NCI-H2029 (cell line): ENCODE data around the gene MYRIP.
"Not testable (repeated sequence)": the region's sequence is repeated elsewhere in the genome, so short reads cannot be mapped to it uniquely, and the experiment has no call there.

Experiments used
- DNase-seq: peaks from one replicate; lab custom pipeline; 2025; lab: John Stamatoyannopoulos, UW

Gene MYRIP

GRCh38 chr3:40237889-40238571 is 428.6 kb downstream of the MYRIP start:
- DNase-seq: no peak

DNA sequence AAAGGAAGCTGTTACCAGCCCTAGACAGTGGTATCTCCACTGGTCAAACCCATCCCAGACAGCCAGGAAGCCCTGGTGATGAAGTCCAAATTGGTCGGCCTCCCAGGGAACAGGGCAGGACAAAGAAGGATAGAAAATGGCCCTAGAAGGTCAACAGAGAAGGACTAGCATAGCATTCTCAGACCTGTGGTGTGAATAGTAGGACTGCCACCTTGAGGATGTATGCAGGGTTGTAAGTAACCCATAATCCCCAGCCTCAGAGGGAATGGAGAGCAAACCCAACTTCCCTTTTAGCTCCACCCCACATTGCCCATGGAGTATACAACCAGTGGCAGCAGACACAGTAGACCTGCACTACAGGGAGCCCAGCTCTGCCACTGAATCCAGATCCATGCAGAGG is 431.5 kb downstream of the MYRIP start:
- DNase-seq: no peak

DNA sequence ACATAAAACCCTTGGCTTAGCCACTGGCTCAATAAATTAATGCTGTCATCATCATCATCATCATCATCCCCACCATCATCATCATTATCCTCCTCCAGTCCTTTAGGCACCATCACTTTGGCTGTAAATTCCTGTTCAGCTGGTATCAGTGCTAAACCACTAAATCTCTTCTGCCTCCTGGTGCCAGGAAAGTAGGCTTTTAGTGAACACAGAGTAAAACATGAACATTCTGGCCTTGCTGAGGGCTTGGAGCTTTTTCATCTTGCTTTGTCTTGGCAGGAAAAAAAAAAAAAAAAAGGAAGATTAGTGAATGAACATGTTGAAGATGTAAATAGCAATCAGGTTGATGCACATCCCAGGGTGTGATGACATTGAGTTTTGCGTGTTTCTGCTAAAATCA is 432.8 kb downstream of the MYRIP start:
- DNase-seq: no peak

DNA sequence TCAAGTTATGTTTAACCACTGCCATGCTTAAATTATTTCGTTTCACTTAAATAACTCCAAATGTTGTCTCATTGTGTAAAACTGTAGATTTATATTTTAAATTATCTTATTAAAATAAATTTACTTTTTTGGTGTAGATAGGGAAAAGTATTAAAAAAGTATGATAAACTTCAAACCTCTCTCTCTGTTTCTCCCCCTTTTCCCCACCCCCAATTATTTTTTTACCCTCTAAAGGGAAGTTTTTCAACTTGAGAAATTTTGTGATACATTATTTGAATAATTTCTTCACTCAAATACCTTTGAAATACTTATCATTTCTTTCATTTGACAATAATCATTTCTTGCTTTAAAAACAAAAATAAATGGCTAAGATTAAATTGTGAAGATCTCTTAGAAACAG is 433.2 kb downstream of the MYRIP start:
- no peak for DNase-seq

DNA sequence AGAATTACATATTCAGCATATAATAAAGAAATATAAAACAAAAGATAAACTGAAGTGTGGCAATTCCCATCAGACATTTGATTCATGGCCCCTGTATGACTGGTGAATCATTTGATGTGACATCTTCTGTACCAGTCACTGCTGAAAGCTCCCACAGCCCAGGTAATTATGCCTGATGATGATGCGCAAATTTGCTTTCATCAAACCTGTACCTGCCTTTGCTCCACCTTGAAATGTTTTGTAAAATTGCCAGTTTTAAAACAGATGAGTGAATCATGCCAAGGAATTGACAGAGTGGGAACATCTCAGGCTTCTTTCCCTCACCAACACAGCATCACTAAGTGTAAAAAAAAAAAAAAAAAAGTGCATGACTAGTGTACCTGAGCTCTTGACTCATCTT is 433.6 kb downstream of the MYRIP start:
- no peak for DNase-seq

GRCh38 chr3:40247714-40248454 is 438.5 kb downstream of the MYRIP start:
- DNase-seq: no peak

DNA sequence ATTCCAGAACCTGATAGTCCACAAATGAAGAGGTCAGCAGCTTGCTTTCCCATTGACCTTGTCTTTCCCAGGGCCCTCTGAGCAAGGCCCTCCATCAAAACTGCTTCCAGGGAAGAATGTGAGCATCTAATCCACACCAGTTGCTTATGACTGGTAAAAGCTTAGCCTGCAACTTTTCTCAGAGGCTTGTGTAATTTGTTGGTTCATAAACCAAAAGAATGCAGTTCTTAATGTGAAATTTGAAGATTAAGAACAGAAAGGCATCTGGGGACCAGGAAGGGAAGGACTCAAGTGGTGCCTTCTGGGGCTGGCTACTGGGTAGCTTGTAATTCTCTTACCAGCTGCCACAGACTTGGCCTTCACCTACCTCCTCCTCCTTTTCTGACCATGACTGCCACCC is 439.2 kb downstream of the MYRIP start:
- no peak for DNase-seq

DNA sequence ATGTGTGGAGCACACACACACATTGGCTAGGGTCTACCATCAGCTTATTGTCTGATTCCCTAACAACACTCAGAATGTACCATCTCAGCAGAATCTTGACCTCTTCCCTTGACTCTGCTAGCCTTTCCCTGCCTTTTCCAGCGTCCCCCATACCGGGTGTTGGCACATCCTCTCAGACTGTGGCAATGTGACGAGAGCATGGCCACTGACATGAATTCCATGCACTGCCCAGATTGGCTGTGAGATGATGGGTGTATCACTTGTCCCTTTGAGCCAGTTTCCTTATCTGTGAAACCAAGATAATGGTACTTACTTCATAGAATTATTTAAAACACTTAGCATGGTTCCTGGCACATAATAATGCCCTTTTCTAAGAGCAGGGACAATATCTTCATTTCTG is 439.8 kb downstream of the MYRIP start:
- DNase-seq: no peak

- DNase-seq: no peak
These were observed 445.1 kb downstream of the MYRIP start for GRCh38 chr3:40254491-40254890.

DNA sequence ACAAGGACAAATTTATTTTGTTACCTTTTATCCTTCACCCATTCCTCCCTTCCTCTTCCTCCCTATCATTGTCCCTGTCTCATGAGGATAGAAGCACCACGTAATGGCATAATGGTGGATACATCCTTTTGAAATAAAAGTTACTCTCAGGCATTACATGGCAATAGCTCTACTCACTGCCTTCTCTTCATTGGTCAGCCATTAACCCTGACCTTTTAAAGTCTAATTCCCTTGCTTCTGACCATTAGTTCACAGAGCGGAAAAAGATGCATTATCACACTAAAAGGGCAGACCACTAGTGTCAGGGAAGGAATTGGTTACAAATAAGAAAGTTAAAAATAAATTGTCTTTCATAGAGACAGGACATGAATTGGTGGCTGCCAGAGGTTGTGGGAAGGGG is 445.5 kb downstream of the MYRIP start:
- no peak for DNase-seq

DNA sequence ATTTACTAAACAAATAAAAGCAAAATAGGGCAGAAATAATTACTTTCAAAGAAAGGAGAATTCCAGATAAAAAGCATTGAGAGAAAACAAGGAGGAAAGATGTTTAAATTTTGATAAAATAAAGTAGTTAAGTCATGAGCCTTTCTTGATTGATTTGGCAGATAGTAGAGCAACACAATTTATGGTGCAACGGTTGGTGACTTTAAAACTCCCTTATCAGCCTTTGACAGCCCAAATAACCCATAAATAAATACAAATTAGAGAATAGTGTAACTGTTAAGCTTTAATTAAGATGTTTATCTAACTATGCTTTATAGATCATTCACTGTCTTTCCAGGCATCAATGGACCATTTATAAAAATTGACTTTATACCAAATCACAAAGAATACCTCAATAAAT is 446.1 kb downstream of the MYRIP start:
- DNase-seq: no peak

DNA sequence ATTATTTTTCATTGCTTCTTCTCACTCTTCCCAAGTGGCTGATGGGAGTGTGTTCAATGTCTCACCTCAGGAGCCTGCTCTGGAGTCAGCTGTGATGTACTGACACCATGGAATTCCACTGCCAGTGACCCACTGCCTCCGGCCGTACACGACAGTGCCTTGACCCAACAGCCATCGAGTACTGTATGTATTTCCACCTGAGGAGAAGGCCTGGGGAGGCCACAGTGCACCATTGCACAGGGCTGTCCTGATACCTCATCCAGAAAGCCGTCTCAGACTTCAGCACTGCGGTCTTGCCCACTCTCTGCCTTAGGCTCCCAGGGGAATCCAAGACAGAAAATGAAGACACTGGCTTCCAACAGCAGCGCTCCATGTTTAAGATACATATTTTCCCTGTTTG is 448.7 kb downstream of the MYRIP start:
- DNase-seq: no peak

GRCh38 chr3:40258555-40258954 is 449.1 kb downstream of the MYRIP start:
- no peak for DNase-seq

- DNase-seq: no peak
These were observed 452.9 kb downstream of the MYRIP start for GRCh38 chr3:40262331-40262730.

DNA sequence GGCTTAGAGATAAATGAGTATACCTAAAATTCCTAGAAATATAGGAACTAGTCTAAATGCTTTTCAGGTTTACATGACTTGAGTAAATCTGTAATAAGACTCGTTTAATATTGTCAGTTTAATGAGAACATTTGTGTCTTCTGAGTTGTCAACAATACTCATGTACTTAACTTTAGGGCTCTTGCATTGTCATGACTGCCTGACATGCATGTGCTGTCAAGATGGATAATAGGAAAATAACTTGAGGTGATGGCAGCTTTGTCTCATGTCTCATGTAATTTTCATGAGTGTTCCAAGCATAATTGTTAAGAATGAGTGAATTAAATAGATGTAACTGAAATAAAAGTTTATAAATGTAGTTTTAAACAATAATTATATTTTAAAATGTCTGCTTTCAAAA is 455.0 kb downstream of the MYRIP start:
- DNase-seq: no peak

GRCh38 chr3:40265181-40265580 is 455.8 kb downstream of the MYRIP start:
- no peak for DNase-seq

DNA sequence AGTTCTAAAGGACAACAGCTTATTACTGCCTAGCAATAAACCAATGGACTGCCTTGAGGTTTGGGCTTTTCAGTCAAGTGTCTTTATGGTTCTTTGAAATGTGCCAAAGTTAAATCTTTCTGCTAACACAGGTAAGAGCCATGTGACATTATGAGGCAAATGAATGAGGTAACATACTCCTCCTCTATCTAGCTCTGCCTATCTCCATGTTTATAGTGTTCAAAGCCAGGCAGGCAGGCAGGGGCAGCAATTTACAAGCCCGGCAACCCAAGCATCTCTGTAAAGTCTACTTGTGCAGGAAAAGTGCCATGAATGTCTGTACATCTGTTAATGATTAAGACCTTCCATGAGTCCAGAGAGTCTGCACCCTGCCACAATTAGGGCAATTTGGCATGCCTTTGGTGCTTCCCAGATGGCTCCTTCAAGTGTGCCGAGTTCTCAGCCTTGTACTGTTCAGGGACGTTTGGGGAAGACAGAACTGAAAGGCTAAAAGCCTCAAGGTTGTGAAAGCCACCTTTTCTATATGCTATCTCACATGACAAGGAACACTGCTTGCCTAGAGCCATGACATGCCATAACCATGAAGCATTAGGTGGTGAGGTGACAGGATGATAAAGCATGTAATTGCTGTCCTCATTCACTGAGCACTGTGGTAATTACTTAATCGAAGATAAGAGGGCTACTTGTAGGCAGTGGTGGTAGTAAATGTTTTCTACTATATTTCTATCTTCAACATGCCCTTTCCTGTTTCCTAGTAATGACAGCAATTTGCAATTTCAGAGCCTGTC is 458.7 kb downstream of the MYRIP start:
- DNase-seq: no peak

DNA sequence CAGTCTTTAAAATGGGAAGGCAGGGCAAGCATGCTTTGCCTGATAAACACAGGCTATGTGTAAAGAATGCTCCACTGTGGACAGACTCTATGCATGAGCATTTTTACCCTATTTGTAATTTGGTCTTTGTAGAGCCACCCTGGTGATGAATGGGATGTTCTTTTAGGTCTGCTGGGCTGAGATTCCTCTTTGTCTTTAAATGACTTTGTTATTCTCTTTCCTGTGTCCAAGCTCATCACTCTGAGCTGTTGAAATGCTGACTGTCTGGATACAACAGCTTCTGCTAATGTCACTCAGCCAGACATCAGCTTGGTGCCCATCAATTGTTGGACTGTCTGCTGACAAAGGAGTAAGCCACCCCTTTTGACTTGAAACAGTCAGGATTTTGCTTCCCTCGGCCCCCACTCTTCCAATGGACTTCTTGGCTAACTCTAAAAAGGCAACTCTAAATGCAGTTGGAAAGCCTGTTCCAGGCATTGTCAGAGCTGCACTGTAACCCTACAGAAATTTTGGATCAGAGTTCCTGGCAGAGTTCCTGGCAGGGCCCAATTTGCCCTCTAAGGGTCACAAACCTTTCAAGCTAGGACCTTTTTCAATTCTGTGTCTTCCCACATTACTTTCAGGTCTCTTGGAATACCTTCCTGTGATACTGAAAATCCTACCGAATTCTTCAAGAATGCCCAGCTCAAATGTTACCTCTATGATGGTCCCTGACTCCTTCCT is 459.6 kb downstream of the MYRIP start:
- DNase-seq: no peak

DNA sequence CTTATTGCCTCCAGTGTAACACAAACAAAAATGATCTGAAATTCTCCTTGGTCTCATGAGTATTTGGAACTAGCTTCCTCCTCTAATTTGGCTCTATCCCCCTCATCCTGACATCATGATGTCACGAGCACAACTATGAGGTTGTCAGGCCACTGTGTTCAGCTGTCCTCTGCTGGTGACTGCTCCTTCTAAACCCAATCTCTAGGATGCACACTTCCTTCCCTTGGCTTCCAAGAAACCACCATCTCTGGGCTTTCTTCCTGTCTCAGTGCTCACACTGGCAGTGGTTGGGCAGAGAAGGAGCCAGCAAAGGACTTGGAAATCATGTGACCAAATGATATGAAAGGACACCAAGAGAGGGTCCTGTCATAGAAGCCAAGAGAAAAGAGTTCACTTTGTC is 469.4 kb downstream of the MYRIP start:
- DNase-seq: no peak

- DNase-seq: no peak
These were observed 472.6 kb downstream of the MYRIP start for GRCh38 chr3:40281995-40282394.

DNA sequence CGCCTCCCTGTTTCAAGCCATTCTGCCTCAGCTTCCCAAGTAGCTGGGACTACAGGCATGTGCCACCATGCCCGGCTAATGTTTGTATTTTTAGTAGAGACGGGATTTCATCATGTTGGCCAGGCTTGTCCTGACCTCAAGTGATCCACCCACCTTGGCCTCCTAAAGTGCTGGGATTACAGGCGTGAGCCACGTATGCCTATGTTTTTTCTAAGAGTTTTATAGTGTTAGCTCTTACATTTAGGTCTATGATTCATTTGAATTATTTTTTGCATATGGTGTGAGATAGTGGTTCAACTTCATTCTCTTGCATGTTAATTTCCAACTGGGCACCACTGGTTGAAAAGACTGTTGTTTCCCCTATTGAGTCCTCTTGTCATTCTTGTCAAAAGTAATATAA is 473.6 kb downstream of the MYRIP start:
- DNase-seq: not testable (repeated sequence)

GRCh38 chr3:40287248-40287647 is 477.8 kb downstream of the MYRIP start:
- no peak for DNase-seq
